ENCODE measurements around the gene ABLIM1.

DNA sequence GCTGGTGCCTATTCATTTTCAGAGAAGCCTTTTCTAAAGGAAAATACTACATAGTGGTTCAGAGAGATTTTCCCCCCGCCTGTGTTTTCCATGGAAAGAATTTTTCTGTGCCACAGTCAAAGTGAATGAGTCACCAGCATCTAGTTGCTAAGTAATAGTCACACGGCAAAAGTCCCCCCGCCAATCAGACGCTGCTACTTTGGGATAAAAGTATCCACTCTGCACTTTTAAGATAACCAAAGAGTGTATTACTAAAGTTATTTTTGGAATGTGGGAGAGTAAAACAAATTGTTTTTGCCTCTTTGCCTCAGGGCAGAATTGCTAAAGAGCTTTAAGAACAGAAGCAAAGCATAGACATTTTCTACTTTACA, 23.5 kb downstream of the ABLIM1 start:
- TF ChIP-seq ARNT (IDR thresholded peaks at IDR 0.05) (no peak), L3MBTL2 (conservative IDR thresholded peaks at IDR 0.05) (no peak), FOXM1 (IDR thresholded peaks at IDR 0.05; ENCODE audit: borderline replicate concordance) (no peak), ELF4 (IDR thresholded peaks at IDR 0.05) (no peak), ZNF384 (IDR thresholded peaks at IDR 0.05) (no peak), BHLHE40 (IDR thresholded peaks at IDR 0.05; ENCODE audit: borderline replicate concordance) (no peak), SP1 (IDR thresholded peaks at IDR 0.05) (no peak)

Measured in HEK293T (cell line).